ENCODE results near the gene WDFY3. TPM values are rescaled to one million over a fixed set of nuclear protein-coding genes. Genes with fewer than 3 reads are reported as not detected.

WDFY3 gene
- total and polyA plus RNA-seq, 9 of the 15 experiments (the other 6 are each of a cell fraction or from before 2014, with no cell fraction given): 0.58 to 13.5 (median 9.4) TPM

DNA sequence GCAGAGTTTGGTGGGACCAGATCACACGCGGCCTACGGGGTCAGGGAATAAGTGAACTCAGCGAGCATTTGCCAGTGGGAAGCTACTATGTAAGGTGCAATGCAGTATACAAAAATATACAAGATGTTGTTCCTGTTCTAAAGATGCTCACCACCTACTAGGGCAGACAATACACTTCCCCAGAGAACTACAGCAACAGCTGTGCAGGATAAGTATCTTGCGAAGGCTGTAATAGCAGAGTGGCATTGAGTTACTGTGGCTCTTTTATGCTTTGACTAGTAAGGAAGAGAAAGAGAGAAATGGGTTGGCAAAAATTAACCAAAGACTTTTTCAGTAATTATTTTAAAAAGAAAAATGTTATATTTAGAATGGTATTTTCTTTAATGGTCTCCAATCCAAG is 322.4 kb downstream of the WDFY3 start (continued):
- TF ChIP-seq, protein P1, sequence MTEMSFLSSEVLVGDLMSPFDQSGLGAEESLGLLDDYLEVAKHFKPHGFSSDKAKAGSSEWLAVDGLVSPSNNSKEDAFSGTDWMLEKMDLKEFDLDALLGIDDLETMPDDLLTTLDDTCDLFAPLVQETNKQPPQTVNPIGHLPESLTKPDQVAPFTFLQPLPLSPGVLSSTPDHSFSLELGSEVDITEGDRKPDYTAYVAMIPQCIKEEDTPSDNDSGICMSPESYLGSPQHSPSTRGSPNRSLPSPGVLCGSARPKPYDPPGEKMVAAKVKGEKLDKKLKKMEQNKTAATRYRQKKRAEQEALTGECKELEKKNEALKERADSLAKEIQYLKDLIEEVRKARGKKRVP (CRISPR knock-in tag; IDR thresholded peaks at IDR 0.05): no peak
- TF ChIP-seq TAL1 (IDR thresholded peaks at IDR 0.05): no peak
- TF ChIP-seq KLF6 (CRISPR knock-in tag; IDR thresholded peaks at IDR 0.05; ENCODE audit: borderline replicate concordance): no peak

DNA sequence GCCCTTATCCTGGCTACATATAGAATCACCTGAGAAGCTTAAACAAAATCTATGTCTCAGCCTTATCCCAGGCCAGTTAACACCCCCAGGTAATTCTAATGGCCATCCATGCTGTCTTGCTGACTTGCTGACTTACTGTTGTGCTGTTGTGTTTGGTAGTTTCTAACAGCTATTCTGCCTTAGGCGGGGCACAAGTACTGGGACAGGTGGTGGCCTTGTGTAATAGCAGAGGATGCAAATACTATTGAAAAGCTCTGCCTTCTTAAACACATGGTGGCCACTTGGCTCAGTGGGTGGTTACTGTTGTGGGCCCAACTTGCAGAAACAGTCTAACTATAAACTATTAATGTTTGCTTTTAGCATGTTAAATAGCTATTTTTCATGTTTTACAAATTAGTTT is 327.3 kb downstream of the WDFY3 start:
- BruUV-seq (replicated peaks): no TSS peak
- no peak for DNase-seq (ENCODE audit: extremely low read depth in 1 of 4, low spot score in 3 of 4)
- ATAC-seq: no peak
- Histone ChIP-seq H2AFZ (ENCODE audit: low read depth, low read length) (no peak overlapping the region), H4K20me1 (replicated peaks; ENCODE audit: control insufficient read depth, insufficient read depth, low read length) (no peaks in the 10 kb centered on the region; the same call in 1 of the 2 replicates), H3K27ac (ENCODE audit: extremely low read depth, low read depth, low read length) (no peak overlapping the region), H3K9me3 (replicated peaks; ENCODE audit: control insufficient read depth, insufficient read depth, low read depth, low read length) (no peaks in the 10 kb centered on the region), H3K4me3 (no peak overlapping the region), H3K9me1 (ENCODE audit: control insufficient read depth, insufficient read depth, low read length) (no peaks in the 10 kb centered on the region), H3K9ac (ENCODE audit: insufficient read depth in 1 of 2, low read depth in 2 of 2, low read length in 2 of 2) (no peak overlapping the region), H3K79me2 (ENCODE audit: control insufficient read depth, insufficient read depth, low read length) (no peaks in the 10 kb centered on the region), H3K4me2 (ENCODE audit: insufficient read depth, low read length) (no peak overlapping the region), H3K27me3 (ENCODE audit: control insufficient read depth in 2 of 2, insufficient read depth in 2 of 2, low read length in 2 of 2) (no peaks in the 10 kb centered on the region), H3K36me3 (ENCODE audit: control insufficient read depth, insufficient read depth, low read length) (no peaks in the 10 kb centered on the region), H3K4me1 (replicated peaks in 1 of 2; ENCODE audit: control insufficient read depth in 2 of 2, insufficient read depth in 2 of 2, low read length in 2 of 2) (no peaks in the 10 kb centered on the region)
- in situ Hi-C loops (cut with MboI): no loop called here
- intact Hi-C loops (cut with micrococcal nuclease): no loop called here
- CTCF ChIA-PET (ENCODE audit: low intra/inter-chr PET ratio): no interaction called here
- FAIRE-seq: no peak
- POLR2A ChIA-PET: no interaction called here
- 0% methylated on average over 1 of the region's 1 CpG for WGBS (ENCODE audit: insufficient coverage, low coverage, missing lambda C conversion rate)
- no peak for TF ChIP-seq PHTF2 (CRISPR knock-in tag; IDR thresholded peaks at IDR 0.05)
- no peak for TF ChIP-seq CSDE1 (IDR thresholded peaks at IDR 0.05)
- TF ChIP-seq EWSR1 (IDR thresholded peaks at IDR 0.05; ENCODE audit: borderline replicate concordance, low read depth, partially characterized antibody): no peak
- TF ChIP-seq FOSL1 (tag; conservative IDR thresholded peaks at IDR 0.05): no peak
- TF ChIP-seq, protein P2, sequence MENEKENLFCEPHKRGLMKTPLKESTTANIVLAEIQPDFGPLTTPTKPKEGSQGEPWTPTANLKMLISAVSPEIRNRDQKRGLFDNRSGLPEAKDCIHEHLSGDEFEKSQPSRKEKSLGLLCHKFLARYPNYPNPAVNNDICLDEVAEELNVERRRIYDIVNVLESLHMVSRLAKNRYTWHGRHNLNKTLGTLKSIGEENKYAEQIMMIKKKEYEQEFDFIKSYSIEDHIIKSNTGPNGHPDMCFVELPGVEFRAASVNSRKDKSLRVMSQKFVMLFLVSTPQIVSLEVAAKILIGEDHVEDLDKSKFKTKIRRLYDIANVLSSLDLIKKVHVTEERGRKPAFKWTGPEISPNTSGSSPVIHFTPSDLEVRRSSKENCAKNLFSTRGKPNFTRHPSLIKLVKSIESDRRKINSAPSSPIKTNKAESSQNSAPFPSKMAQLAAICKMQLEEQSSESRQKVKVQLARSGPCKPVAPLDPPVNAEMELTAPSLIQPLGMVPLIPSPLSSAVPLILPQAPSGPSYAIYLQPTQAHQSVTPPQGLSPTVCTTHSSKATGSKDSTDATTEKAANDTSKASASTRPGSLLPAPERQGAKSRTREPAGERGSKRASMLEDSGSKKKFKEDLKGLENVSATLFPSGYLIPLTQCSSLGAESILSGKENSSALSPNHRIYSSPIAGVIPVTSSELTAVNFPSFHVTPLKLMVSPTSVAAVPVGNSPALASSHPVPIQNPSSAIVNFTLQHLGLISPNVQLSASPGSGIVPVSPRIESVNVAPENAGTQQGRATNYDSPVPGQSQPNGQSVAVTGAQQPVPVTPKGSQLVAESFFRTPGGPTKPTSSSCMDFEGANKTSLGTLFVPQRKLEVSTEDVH (IDR thresholded peaks at IDR 0.05; ENCODE audit: low read depth, partially characterized antibody): no peak
- no peak for TF ChIP-seq CEBPG (CRISPR knock-in tag; IDR thresholded peaks at IDR 0.05)
- no peak for TF ChIP-seq CEBPG (tag; conservative IDR thresholded peaks at IDR 0.05 in 1 of 2, IDR thresholded peaks at IDR 0.05 in 1 of 2)
- TF ChIP-seq, protein P3, sequence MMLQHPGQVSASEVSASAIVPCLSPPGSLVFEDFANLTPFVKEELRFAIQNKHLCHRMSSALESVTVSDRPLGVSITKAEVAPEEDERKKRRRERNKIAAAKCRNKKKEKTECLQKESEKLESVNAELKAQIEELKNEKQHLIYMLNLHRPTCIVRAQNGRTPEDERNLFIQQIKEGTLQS (IDR thresholded peaks at IDR 0.05): no peak
- TF ChIP-seq, protein P3 (CRISPR knock-in tag; conservative IDR thresholded peaks at IDR 0.05): no peak
- TF ChIP-seq, protein P4, sequence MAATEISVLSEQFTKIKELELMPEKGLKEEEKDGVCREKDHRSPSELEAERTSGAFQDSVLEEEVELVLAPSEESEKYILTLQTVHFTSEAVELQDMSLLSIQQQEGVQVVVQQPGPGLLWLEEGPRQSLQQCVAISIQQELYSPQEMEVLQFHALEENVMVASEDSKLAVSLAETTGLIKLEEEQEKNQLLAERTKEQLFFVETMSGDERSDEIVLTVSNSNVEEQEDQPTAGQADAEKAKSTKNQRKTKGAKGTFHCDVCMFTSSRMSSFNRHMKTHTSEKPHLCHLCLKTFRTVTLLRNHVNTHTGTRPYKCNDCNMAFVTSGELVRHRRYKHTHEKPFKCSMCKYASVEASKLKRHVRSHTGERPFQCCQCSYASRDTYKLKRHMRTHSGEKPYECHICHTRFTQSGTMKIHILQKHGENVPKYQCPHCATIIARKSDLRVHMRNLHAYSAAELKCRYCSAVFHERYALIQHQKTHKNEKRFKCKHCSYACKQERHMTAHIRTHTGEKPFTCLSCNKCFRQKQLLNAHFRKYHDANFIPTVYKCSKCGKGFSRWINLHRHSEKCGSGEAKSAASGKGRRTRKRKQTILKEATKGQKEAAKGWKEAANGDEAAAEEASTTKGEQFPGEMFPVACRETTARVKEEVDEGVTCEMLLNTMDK (IDR thresholded peaks at IDR 0.05; ENCODE audit: borderline replicate concordance, insufficient read depth, low read depth, low read length, poor library complexity, severe bottlenecking): no peak
- TF ChIP-seq RAD21 (CRISPR knock-in tag; conservative IDR thresholded peaks at IDR 0.05 in 1 of 2, IDR thresholded peaks at IDR 0.05 in 1 of 2): no peak
- no peak for TF ChIP-seq HMG20B (CRISPR knock-in tag; IDR thresholded peaks at IDR 0.05)
